Measurements from ENCODE around the gene C3orf70.

GRCh38 chr3:185164428-185165217, 11.8 kb upstream of the C3orf70 start:
- no peak for TF ChIP-seq POLR2A (IDR thresholded peaks at IDR 0.05)
- no peak for TF ChIP-seq POLR2AphosphoS5 (IDR thresholded peaks at IDR 0.05)

Measured in spleen (tissue), 3 donors.